H1 (cell line): ENCODE measurements around the gene IZUMO2. TPM values are rescaled to one million over a fixed set of nuclear protein-coding genes. Genes with fewer than 3 reads are reported as not detected.

Source experiments
- PHF8 ChIP-seq: fragments of 200-600 bp; sonication (generic); conservative IDR thresholded peaks from 2 replicates; pipeline ENCODE4 v1.7.1; 2012; ENCODE audit warnings: low read depth, mild to moderate bottlenecking, inconsistent platforms, low read length, moderate library complexity
- polyA plus RNA-seq, 7 experiments: library from polyadenylated mRNA; depleted of rRNA in 3 of 7; stranded (reverse) in 5 of 7; unstranded in 2 of 7; fragments of >200 nt in 5 of 7; fragments of 200-250 nt in 2 of 7; gene quantifications; 1 replicate in 5 of 7; 2 replicates in 1 of 7; 4 replicates in 1 of 7; pipeline versions ENCODE4 v1.2.1 to v1.2.3, GENCODE V29; 2011 to 2013; ENCODE audit warnings: missing spikeins in 2 of 7, mixed read lengths in 2 of 7
- total RNA-seq: library from RNA; stranded (reverse); fragmentation: NEBNext Ultra II Directional; extraction: Animal tissue kit (Norgen Biotek cat#: 25700); gene quantifications from 2 replicates; pipeline ENCODE4 v1.2.1, GENCODE V29; 2021

The IZUMO2 gene
- total and polyA plus RNA-seq, 2 of the 8 experiments (the other 6 are each of a cell fraction or from before 2014, with no cell fraction given) = 1.7 to 1.9 TPM

DNA sequence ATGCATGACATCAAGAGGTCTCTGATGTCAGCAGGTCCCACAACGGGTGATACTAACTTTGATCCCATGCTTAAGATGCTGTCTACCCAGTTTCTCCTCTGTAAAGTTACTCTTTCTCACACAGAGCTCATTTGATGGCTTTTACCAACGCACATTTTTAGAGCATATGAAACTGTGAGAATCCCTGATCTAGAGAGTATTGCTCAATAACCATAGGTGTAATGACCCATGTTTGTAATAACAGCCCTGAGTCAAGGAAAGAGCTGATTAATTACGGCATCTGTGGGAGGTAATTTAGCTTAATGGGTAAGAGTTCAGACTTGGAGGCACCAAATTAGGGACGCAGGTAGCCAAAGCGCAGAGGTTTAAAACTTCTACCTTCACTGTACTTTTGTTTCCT is 18.0 kb upstream of the IZUMO2 start (continued):
- TF ChIP-seq PHF8 = no peak
